ENCODE data around the gene ABCC8.
"Not testable (repeated sequence)": the region's sequence is repeated elsewhere in the genome, so short reads cannot be mapped to it uniquely, and the experiment has no call there.

The ABCC8 gene

DNA sequence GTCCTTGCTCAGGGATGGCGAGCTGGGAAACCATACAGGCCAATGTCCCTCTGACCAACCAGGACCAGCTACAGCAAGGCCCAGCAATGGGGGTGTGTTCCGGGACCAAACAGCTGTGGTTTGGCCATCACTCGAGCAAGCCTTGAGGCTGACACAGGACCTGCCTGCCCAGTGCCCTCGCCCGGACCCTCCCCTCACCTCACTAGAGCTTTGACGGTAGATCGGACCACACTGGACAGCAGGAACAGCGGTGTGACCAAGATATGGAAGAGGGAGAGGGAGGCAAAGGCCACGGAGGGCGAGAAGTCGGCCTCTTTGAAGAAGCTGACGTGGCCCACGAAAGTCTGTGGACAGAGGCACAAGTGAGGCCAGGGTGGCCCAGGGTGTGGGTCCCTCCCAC is 46.0 kb downstream of the ABCC8 start:
- 86% methylated on average over 13 of the region's 13 CpGs for WGBS

DNA sequence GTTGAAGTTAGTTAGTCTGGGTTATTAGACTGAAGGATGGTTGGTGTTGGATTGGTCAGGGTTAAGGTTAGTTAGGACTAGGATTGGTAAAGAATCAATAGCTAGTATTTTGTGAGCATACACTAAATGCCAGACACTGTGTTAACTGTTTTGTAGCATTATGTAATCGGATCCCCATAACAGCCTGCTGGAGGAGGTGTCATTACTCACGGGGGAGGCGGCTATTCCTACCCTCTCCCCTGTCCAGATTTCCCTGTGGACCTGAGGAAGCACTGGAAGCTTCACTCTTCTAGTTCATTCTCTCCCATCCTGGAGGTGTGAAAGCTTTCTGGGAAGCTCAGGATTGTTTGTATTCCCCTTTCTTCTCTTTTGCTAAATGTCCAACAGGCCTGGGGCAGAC is 47.7 kb downstream of the ABCC8 start:
- Histone ChIP-seq H2BK120ac (ENCODE audit: low read depth, low read length) (no peak overlapping the region), H3K18ac (ENCODE audit: low read depth in 1 of 2, low read length in 2 of 2) (no peak overlapping the region), H3K9ac (ENCODE audit: low read length) (no peak overlapping the region), H4K91ac (ENCODE audit: low read length) (no peak overlapping the region), H3K4me3 (ENCODE audit: insufficient read depth in 1 of 2, low read depth in 1 of 2, low read length in 2 of 2) (no peak overlapping the region), H3K4me2 (ENCODE audit: low read length, poor library complexity, severe bottlenecking) (no peak overlapping the region), H3K4me1 (ENCODE audit: control insufficient read depth, insufficient read depth, low read depth, low read length) (no peaks in the 10 kb centered on the region), H2BK15ac (ENCODE audit: low read depth, poor library complexity, severe bottlenecking) (no peak overlapping the region), H3K36me3 (ENCODE audit: control insufficient read depth in 1 of 2, insufficient read depth in 2 of 2, low read depth in 1 of 2, low read length in 2 of 2) (no peaks in the 10 kb centered on the region), H2AFZ (ENCODE audit: low read depth, low read length) (no peak overlapping the region), H2BK5ac (ENCODE audit: low read depth, low read length, poor library complexity, severe bottlenecking) (no peak overlapping the region), H2BK12ac (ENCODE audit: low read length in 2 of 2) (no peak overlapping the region), H3K14ac (ENCODE audit: low read length in 2 of 2) (no peak overlapping the region), H3K27ac (ENCODE audit: low read length, poor library complexity, severe bottlenecking) (no peak overlapping the region), H3K9me3 (ENCODE audit: control insufficient read depth, low read length) (no peaks in the 10 kb centered on the region), H3K79me1 (replicated peaks; ENCODE audit: low read length, poor library complexity, severe bottlenecking) (no peaks in the 10 kb centered on the region), H2AK5ac (ENCODE audit: low read length, severe bottlenecking) (no peak overlapping the region), H3K27me3 (ENCODE audit: control insufficient read depth in 1 of 2, insufficient read depth in 1 of 2, low read length in 2 of 2) (peaks cover 34 to 64% of the 10 kb centered on the region in 2 experiments), H3K23ac (ENCODE audit: low read length in 2 of 2) (no peak overlapping the region), H4K8ac (ENCODE audit: low read length) (no peak overlapping the region), H3K4ac (ENCODE audit: low read depth in 1 of 2, low read length in 2 of 2) (no peak overlapping the region)
- no peak for DNase-seq
- 71% methylated on average over 3 of the region's 3 CpGs for WGBS

More for the DNA sequence above, 46.0 kb downstream of the ABCC8 start:
- Histone ChIP-seq H3K14ac (ENCODE audit: low read length in 2 of 2) (no peak overlapping the region), H3K4me3 (ENCODE audit: insufficient read depth in 1 of 2, low read depth in 1 of 2, low read length in 2 of 2) (no peak overlapping the region), H3K18ac (ENCODE audit: low read depth in 1 of 2, low read length in 2 of 2) (no peak overlapping the region), H3K23ac (ENCODE audit: low read length in 2 of 2) (no peak overlapping the region), H2BK120ac (ENCODE audit: low read depth, low read length) (no peak overlapping the region), H3K4me2 (ENCODE audit: low read length, poor library complexity, severe bottlenecking) (no peak overlapping the region), H2AFZ (ENCODE audit: low read depth, low read length) (no peak overlapping the region), H3K27me3 (ENCODE audit: control insufficient read depth in 1 of 2, insufficient read depth in 1 of 2, low read length in 2 of 2) (peaks cover 34 to 69% of the 10 kb centered on the region in 2 experiments), H3K79me1 (replicated peaks; ENCODE audit: low read length, poor library complexity, severe bottlenecking) (no peaks in the 10 kb centered on the region), H2BK15ac (ENCODE audit: low read depth, poor library complexity, severe bottlenecking) (no peak overlapping the region), H2BK12ac (ENCODE audit: low read length in 2 of 2) (no peak overlapping the region), H3K9ac (ENCODE audit: low read length) (no peak overlapping the region), H2BK5ac (ENCODE audit: low read depth, low read length, poor library complexity, severe bottlenecking) (no peak overlapping the region), H4K8ac (ENCODE audit: low read length) (no peak overlapping the region), H3K27ac (ENCODE audit: low read length, poor library complexity, severe bottlenecking) (no peak overlapping the region), H3K4ac (ENCODE audit: low read depth in 1 of 2, low read length in 2 of 2) (no peak overlapping the region), H3K36me3 (ENCODE audit: control insufficient read depth in 1 of 2, insufficient read depth in 2 of 2, low read depth in 1 of 2, low read length in 2 of 2) (no peaks in the 10 kb centered on the region), H4K91ac (ENCODE audit: low read length) (no peak overlapping the region), H3K9me3 (ENCODE audit: control insufficient read depth, low read length) (no peaks in the 10 kb centered on the region), H3K4me1 (ENCODE audit: control insufficient read depth, insufficient read depth, low read depth, low read length) (no peaks in the 10 kb centered on the region), H2AK5ac (ENCODE audit: low read length, severe bottlenecking) (no peak overlapping the region)
- DNase-seq = no peak

DNA sequence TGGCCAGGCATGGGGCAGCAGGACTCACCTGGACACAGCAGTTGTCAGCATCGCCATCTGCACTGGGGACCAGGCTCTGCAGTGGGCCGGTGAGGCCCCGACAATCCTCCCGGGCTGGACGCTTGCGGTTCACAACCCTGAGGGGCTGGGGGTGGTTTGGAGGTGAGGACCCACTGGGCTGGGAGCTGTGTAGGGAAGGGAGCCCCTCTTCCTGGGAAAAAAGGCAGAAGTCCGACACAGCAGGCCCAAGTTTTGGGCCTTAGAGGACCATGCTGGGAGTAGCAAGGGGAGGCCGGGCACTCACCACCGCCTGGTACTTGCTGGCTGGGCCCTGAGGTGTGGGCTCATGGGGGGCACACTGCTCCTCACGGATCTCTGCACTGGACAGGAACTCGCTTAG is 48.4 kb downstream of the ABCC8 start:
- no peaks in the 10 kb centered on the region for H3K79me1 ChIP-seq (replicated peaks; ENCODE audit: low read length, poor library complexity, severe bottlenecking)
- H3K4ac ChIP-seq (ENCODE audit: low read depth in 1 of 2, low read length in 2 of 2) = no peak overlapping the region
- H3K27me3 ChIP-seq (ENCODE audit: control insufficient read depth in 1 of 2, insufficient read depth in 1 of 2, low read length in 2 of 2) = peaks cover 37 to 64% of the 10 kb centered on the region in 2 experiments
- H3K18ac ChIP-seq (ENCODE audit: low read depth in 1 of 2, low read length in 2 of 2) = no peak overlapping the region
- H2BK120ac ChIP-seq (ENCODE audit: low read depth, low read length) = no peak overlapping the region
- H3K14ac ChIP-seq (ENCODE audit: low read length in 2 of 2) = no peak overlapping the region
- H3K4me2 ChIP-seq (ENCODE audit: low read length, poor library complexity, severe bottlenecking) = no peak overlapping the region
- H3K23ac ChIP-seq (ENCODE audit: low read length in 2 of 2) = no peak overlapping the region
- no peak overlapping the region for H2AK5ac ChIP-seq (ENCODE audit: low read length, severe bottlenecking)
- H3K36me3 ChIP-seq (ENCODE audit: control insufficient read depth in 1 of 2, insufficient read depth in 2 of 2, low read depth in 1 of 2, low read length in 2 of 2) = no peaks in the 10 kb centered on the region
- H2BK5ac ChIP-seq (ENCODE audit: low read depth, low read length, poor library complexity, severe bottlenecking) = no peak overlapping the region
- H3K9me3 ChIP-seq (ENCODE audit: control insufficient read depth, low read length) = no peaks in the 10 kb centered on the region
- H2BK15ac ChIP-seq (ENCODE audit: low read depth, poor library complexity, severe bottlenecking) = no peak overlapping the region
- DNase-seq = no peak
- no peak overlapping the region for H2AFZ ChIP-seq (ENCODE audit: low read depth, low read length)
- WGBS = 84% methylated on average over 11 of the region's 11 CpGs
- no peak overlapping the region for H4K8ac ChIP-seq (ENCODE audit: low read length)
- no peak overlapping the region for H3K4me3 ChIP-seq (ENCODE audit: insufficient read depth in 1 of 2, low read depth in 1 of 2, low read length in 2 of 2)
- no peak overlapping the region for H3K9ac ChIP-seq (ENCODE audit: low read length)
- H3K4me1 ChIP-seq (ENCODE audit: control insufficient read depth, insufficient read depth, low read depth, low read length) = peaks cover 2% of the 10 kb centered on the region
- no peak overlapping the region for H2BK12ac ChIP-seq (ENCODE audit: low read length in 2 of 2)
- H3K27ac ChIP-seq (ENCODE audit: low read length, poor library complexity, severe bottlenecking) = no peak overlapping the region
- H4K91ac ChIP-seq (ENCODE audit: low read length) = no peak overlapping the region

- H3K4me3 ChIP-seq (ENCODE audit: insufficient read depth in 1 of 2, low read depth in 1 of 2, low read length in 2 of 2); H2AFZ ChIP-seq (ENCODE audit: low read depth, low read length); H3K4ac ChIP-seq (ENCODE audit: low read depth in 1 of 2, low read length in 2 of 2); H3K14ac ChIP-seq (ENCODE audit: low read length in 2 of 2); H3K23ac ChIP-seq (ENCODE audit: low read length in 2 of 2); DNase-seq; H2BK12ac ChIP-seq (ENCODE audit: low read length in 2 of 2); H3K4me2 ChIP-seq (ENCODE audit: low read length, poor library complexity, severe bottlenecking); H2BK15ac ChIP-seq (ENCODE audit: low read depth, poor library complexity, severe bottlenecking); H3K27ac ChIP-seq (ENCODE audit: low read length, poor library complexity, severe bottlenecking); H3K9ac ChIP-seq (ENCODE audit: low read length); H4K8ac ChIP-seq (ENCODE audit: low read length); H3K18ac ChIP-seq (ENCODE audit: low read depth in 1 of 2, low read length in 2 of 2); H3K79me1 ChIP-seq (replicated peaks; ENCODE audit: low read length, poor library complexity, severe bottlenecking); H2BK5ac ChIP-seq (ENCODE audit: low read depth, low read length, poor library complexity, severe bottlenecking); H2BK120ac ChIP-seq (ENCODE audit: low read depth, low read length); H3K4me1 ChIP-seq (ENCODE audit: control insufficient read depth, insufficient read depth, low read depth, low read length); H3K9me3 ChIP-seq (ENCODE audit: control insufficient read depth, low read length); H3K36me3 ChIP-seq (ENCODE audit: control insufficient read depth in 1 of 2, insufficient read depth in 2 of 2, low read depth in 1 of 2, low read length in 2 of 2); H2AK5ac ChIP-seq (ENCODE audit: low read length, severe bottlenecking); H4K91ac ChIP-seq (ENCODE audit: low read length): not testable (repeated sequence)
- WGBS = 83% methylated on average over 2 of the region's 5 CpGs
- H3K27me3 ChIP-seq (ENCODE audit: control insufficient read depth in 1 of 2, insufficient read depth in 1 of 2, low read length in 2 of 2) = peaks cover 39 to 64% of the 10 kb centered on the region in 2 experiments
These were observed 50.4 kb downstream of the ABCC8 start for GRCh38 chr11:17426233-17426632.
